NAMALWA (cell line): ENCODE data around the gene CHRNB1.
"Not testable (repeated sequence)": the region's sequence is repeated elsewhere in the genome, so short reads cannot be mapped to it uniquely, and the experiment has no call there.

ENCODE experiments used
- DNase-seq: peaks from one replicate; pipeline ENCODE4 v3.0.0-alpha.2; 2015; ENCODE audit warnings: low spot score

The CHRNB1 gene

GRCh38 chr17:7468290-7468689 lies 23.4 kb downstream of the CHRNB1 start:
- no peak for DNase-seq

GRCh38 chr17:7468804-7469389 lies 24.0 kb downstream of the CHRNB1 start:
- no peak for DNase-seq

GRCh38 chr17:7469843-7470242 lies 25.0 kb downstream of the CHRNB1 start:
- DNase-seq: not testable (repeated sequence)

GRCh38 chr17:7470457-7470973 lies 25.7 kb downstream of the CHRNB1 start:
- not testable (repeated sequence) for DNase-seq

- DNase-seq: no peak
Observed at GRCh38 chr17:7471729-7472128, 26.9 kb downstream of the CHRNB1 start.

GRCh38 chr17:7474767-7475166 lies 29.9 kb downstream of the CHRNB1 start:
- not testable (repeated sequence) for DNase-seq

GRCh38 chr17:7475764-7476422 lies 31.0 kb downstream of the CHRNB1 start:
- DNase-seq: no peak

GRCh38 chr17:7476494-7476893 lies 31.6 kb downstream of the CHRNB1 start:
- no peak for DNase-seq

GRCh38 chr17:7476951-7477350 lies 32.1 kb downstream of the CHRNB1 start:
- DNase-seq: no peak

- DNase-seq: no peak
Observed at GRCh38 chr17:7477392-7478275, 32.8 kb downstream of the CHRNB1 start.

GRCh38 chr17:7478276-7479212 lies 33.7 kb downstream of the CHRNB1 start:
- peak; percentile 24 for DNase-seq

- DNase-seq: peak; percentile 40
Observed at GRCh38 chr17:7479213-7480088, 34.6 kb downstream of the CHRNB1 start, which contains the start of gene ZBTB4. Gene ZBTB4 (minus strand): TSS chr17:7479631. CDS start chr17:7466801, 12,830 bp downstream.

GRCh38 chr17:7480089-7480384 lies 35.2 kb downstream of the CHRNB1 start:
- DNase-seq: no peak

- DNase-seq: not testable (repeated sequence)
Observed at GRCh38 chr17:7481275-7481674, 36.4 kb downstream of the CHRNB1 start, which contains the start of gene SLC35G6. Gene SLC35G6 (plus strand): TSS chr17:7481446. CDS start chr17:7481517, 71 bp downstream.

GRCh38 chr17:7481842-7482741 lies 37.2 kb downstream of the CHRNB1 start:
- DNase-seq: not testable (repeated sequence)

- not testable (repeated sequence) for DNase-seq
Observed at GRCh38 chr17:7482742-7483088, 37.9 kb downstream of the CHRNB1 start.

GRCh38 chr17:7483255-7484066 lies 38.6 kb downstream of the CHRNB1 start:
- DNase-seq: peak; percentile 89

- peak; percentile 92 for DNase-seq
Observed at GRCh38 chr17:7484067-7484918, 39.4 kb downstream of the CHRNB1 start, which contains the start of gene POLR2A. Gene POLR2A (plus strand): TSS chr17:7484366.
